NCI-H2081 treated with DMSO at 0.1 percent for 48 hours (cell line): ENCODE data around the gene RABGAP1L.
"Not testable (repeated sequence)": the region's sequence is repeated elsewhere in the genome, so short reads cannot be mapped to it uniquely, and the experiment has no call there.

Experiments used
- DNase-seq: peaks from one replicate; lab custom pipeline; 2025; lab: John Stamatoyannopoulos, UW

Gene RABGAP1L

DNA sequence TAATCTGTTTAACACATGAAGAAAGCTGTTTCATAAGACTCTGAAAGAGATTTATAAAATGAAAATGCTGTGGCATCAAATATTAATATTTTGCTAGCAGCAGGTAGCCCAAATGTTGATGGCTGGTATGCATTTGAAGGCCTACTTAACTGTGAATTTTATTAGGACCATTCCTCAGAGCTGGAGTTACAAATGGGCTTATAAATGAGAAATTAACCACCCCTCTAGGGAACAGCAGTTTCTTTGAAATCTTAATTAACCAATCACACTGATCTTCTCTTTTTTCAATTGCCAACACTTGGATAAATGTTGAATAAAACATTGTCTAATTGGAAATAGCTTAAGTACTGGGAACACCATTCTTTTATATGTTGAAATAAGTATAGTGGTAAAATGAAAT is 418.4 kb downstream of the RABGAP1L start:
- DNase-seq: no peak

- DNase-seq: no peak
These were observed 421.5 kb downstream of the RABGAP1L start for GRCh38 chr1:174580801-174581200.

GRCh38 chr1:174583316-174583715 is 424.0 kb downstream of the RABGAP1L start:
- DNase-seq: no peak

- no peak for DNase-seq
These were observed 424.8 kb downstream of the RABGAP1L start for GRCh38 chr1:174584071-174584470.

DNA sequence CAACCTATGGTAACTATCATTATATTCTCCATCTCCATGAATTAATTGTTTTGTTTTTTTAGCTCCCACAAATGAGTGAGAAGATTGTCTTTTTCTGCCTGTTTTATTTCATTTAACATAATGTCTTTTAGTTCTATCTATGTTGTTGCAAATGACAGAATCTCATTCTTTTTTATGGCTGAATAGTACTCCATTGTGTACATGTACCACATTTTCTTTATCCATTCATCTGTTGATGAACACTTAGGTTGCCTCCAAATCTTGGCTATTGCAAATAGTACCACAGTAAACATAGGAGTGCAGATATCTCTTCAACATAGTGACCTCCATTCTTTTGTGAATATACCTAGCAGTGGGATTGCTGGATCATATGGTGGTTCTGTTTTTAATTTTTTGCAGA is 429.3 kb downstream of the RABGAP1L start:
- not testable (repeated sequence) for DNase-seq

DNA sequence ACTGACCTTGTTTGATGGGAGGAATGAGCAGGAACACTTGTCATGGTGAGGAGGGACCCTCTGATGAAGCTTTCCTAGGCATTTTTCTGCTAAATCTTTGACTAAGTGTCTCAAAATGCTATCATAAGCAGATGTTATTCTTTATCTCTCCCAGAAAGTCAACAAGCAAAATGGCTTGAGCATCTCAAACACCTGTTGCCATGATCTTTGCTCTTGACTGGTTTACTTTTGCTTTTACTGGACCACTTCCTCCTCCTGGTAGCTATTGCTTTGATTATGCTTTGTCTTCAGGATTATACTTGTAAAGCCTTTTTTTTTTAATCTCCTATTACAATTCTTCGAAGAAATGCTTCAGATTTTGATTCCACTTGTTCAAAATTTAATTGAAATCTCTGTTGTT is 445.9 kb downstream of the RABGAP1L start:
- DNase-seq: no peak

- no peak for DNase-seq
These were observed 447.2 kb downstream of the RABGAP1L start for GRCh38 chr1:174606471-174606870.

- DNase-seq: not testable (repeated sequence)
These were observed 458.6 kb downstream of the RABGAP1L start for GRCh38 chr1:174617905-174618304.

GRCh38 chr1:174623324-174624035 is 464.2 kb downstream of the RABGAP1L start:
- DNase-seq: no peak

- no peak for DNase-seq
These were observed 467.0 kb downstream of the RABGAP1L start for GRCh38 chr1:174626031-174627025.

GRCh38 chr1:174637487-174637886 is 478.2 kb downstream of the RABGAP1L start:
- no peak for DNase-seq

DNA sequence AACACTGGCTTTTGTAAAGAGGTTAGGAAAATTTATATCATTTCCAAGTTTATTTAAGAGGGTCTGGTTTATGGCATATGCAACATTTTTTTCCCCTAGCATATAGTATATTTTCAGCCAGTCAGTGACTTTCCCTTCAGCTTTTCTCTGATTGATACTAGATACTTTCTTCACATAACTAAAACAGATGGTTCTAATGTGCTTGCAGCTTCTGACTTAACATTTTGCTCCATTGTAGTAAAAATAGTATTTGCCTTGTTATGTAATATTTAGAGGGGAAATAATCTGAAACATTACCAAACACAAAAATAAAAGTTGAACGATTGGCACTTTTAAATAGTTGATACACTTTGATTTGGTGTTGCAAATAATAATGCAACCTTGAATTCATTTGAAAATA is 480.1 kb downstream of the RABGAP1L start:
- DNase-seq: no peak

GRCh38 chr1:174640783-174641182 is 481.5 kb downstream of the RABGAP1L start:
- no peak for DNase-seq

DNA sequence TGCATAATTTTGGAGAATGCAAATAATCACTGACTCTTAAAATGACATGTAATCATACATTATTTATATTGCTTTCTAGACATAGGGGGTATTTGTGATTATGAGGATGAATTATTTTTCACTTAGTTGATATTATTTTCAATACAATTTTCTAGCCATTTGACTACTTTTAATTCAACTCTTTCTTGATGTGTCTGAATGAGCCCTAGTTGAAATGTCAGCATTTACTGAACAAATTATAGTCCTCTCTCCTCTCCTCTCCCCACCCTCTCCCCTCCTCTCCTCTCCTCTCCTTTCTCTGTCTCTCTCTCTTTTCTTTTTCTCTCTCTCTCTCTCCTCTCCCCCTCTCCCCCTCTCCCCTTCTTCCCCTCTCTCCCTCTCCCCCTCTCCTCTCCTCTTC is 483.1 kb downstream of the RABGAP1L start:
- DNase-seq: no peak

DNA sequence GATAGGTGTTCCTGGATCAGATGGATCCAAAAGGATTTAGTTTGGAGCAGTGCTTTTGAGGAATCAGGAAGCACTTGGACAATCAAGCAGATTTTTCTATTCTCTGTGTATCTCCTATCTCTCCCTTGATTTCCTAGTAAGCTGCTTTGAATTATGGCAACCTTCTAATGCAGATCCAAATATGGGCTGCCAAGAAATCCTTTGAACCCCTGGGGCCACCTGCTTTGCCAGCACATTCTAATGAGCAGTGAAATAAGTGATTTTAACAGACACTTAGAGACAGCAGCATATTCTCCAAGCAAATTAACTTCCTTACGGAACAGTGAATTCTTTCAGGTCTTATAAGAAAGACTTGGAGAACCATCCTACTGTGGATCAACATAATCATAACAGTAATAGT is 483.9 kb downstream of the RABGAP1L start:
- DNase-seq: no peak

DNA sequence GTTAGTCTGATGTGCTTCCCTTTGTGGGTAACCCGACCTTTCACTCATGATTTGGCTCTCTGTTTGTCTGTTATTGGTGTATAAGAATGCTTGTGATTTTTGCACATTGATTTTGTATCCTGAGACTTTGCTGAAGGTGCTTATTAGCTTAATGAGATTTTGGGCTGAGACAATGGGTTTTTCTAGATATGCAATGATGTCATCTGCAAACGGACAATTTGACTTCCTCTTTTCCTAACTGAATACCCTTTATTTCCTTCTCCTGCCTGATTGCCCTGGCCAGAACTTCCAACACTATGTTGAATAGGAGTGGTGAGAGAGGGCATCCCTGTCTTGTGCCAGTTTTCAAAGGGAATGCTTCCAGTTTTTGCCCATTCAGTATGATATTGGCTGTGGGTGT is 490.3 kb downstream of the RABGAP1L start:
- DNase-seq: not testable (repeated sequence)

GRCh38 chr1:174652569-174653280 is 493.4 kb downstream of the RABGAP1L start:
- no peak for DNase-seq

- DNase-seq: no peak
These were observed 495.2 kb downstream of the RABGAP1L start for GRCh38 chr1:174654560-174654959.

- no peak for DNase-seq
These were observed 497.2 kb downstream of the RABGAP1L start for GRCh38 chr1:174656409-174657059.

- DNase-seq: no peak
These were observed 498.1 kb downstream of the RABGAP1L start for GRCh38 chr1:174657411-174657810.

- DNase-seq: no peak
These were observed 498.6 kb downstream of the RABGAP1L start for GRCh38 chr1:174657893-174658292.

- DNase-seq: no peak
These were observed 500.5 kb downstream of the RABGAP1L start for GRCh38 chr1:174659823-174660222.
